Stimulated activated CD8-positive, alpha-beta memory T cell treated with anti-CD3 and anti-CD28 coated beads, Interleukin-15, amount 100 ng/mL, for 1 hour (primary cell): ENCODE results near the gene LETM1.

Experiments used
- DNase-seq: peaks from one replicate; pipeline ENCODE4 v3.0.0-alpha.2; 2020; ENCODE audit warnings: low read depth

LETM1 gene

GRCh38 chr4:1794809-1795298 lies 61.1 kb downstream of the LETM1 start:
- no peak for DNase-seq

- no peak for DNase-seq
Measured at GRCh38 chr4:1793940-1794808, 61.8 kb downstream of the LETM1 start.

- no peak for DNase-seq
Measured at GRCh38 chr4:1793496-1793840, 62.5 kb downstream of the LETM1 start.

GRCh38 chr4:1792832-1793495 lies 63.0 kb downstream of the LETM1 start, which contains the start of gene FGFR3:
Gene FGFR3, plus strand, starts transcription at chr4:1793293. Its CDS starts 642 bp downstream, at chr4:1793935.
- no peak for DNase-seq

GRCh38 chr4:1792158-1792831 lies 63.7 kb downstream of the LETM1 start:
- no peak for DNase-seq

GRCh38 chr4:1790005-1790404 lies 66.0 kb downstream of the LETM1 start:
- no peak for DNase-seq

GRCh38 chr4:1789552-1789951 lies 66.4 kb downstream of the LETM1 start:
- DNase-seq, result no peak

GRCh38 chr4:1788254-1788973 lies 67.5 kb downstream of the LETM1 start:
- no peak for DNase-seq

- DNase-seq, result no peak
Measured at GRCh38 chr4:1787411-1788077, 68.4 kb downstream of the LETM1 start.

- DNase-seq, result no peak
Measured at GRCh38 chr4:1786544-1787362, 69.2 kb downstream of the LETM1 start.

GRCh38 chr4:1785592-1785991 lies 70.4 kb downstream of the LETM1 start:
- DNase-seq, result no peak

GRCh38 chr4:1784789-1785591 lies 71.0 kb downstream of the LETM1 start:
- no peak for DNase-seq

- no peak for DNase-seq
Measured at GRCh38 chr4:1784395-1784788, 71.6 kb downstream of the LETM1 start.

- DNase-seq, result no peak
Measured at GRCh38 chr4:1783970-1784369, 72.0 kb downstream of the LETM1 start.

GRCh38 chr4:1783015-1783414 lies 72.9 kb downstream of the LETM1 start:
- DNase-seq, result no peak

- no peak for DNase-seq
Measured at GRCh38 chr4:1780435-1780834, 75.5 kb downstream of the LETM1 start.

GRCh38 chr4:1779588-1780382 lies 76.2 kb downstream of the LETM1 start:
- DNase-seq, result no peak

GRCh38 chr4:1778642-1779392 lies 77.1 kb downstream of the LETM1 start:
- no peak for DNase-seq
